ENCODE data around the gene SRSF9. TPM values are rescaled to one million over a fixed set of nuclear protein-coding genes. Genes with fewer than 3 reads are reported as not detected.

Gene SRSF9
- total RNA-seq, 1 experiment from 2014 or later, result 297 TPM

GRCh38 chr12:120479458-120479857, 9.9 kb upstream of the SRSF9 start:
- no peak overlapping the region for H3K4me3 ChIP-seq (replicated peaks in 1 of 2; ENCODE audit: low read depth in 1 of 2, low read length in 2 of 2)

DNA sequence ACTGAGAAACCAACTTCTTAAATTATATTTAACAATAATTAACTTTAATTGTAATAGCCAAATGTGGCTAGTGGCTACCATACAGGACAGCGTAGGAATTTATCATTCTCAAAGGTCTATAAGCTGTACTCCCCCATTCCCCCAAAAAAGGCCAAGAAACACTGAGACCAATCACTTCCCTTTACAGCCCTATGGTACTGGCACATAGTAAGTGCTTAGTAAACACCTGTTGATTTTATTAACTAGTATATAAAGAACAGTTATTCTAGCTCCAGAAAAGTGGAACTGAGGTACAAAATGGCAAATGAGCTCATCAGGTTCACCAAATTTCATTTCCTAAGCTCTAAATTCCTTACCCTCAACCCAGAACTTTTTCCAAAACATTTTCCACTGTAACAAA, 6.1 kb upstream of the SRSF9 start:
- no TSS peak for BruUV-seq (replicated peaks)
- POLR2A ChIA-PET, result interaction anchor here (3.4 kb wide), 1 partner anchor 20 kb away, joined by 18 read pairs; the partner anchor contains the start of gene DYNLL1
- TF ChIP-seq SRF (IDR thresholded peaks at IDR 0.05; ENCODE audit: low read depth) (no peak), RAD21 (IDR thresholded peaks at IDR 0.05; ENCODE audit: low read depth) (no peak), JUND (IDR thresholded peaks at IDR 0.05) (no peak), EZH2 (IDR thresholded peaks at IDR 0.05) (no peak), YY1 (IDR thresholded peaks at IDR 0.05; ENCODE audit: extremely low read depth, insufficient replicate concordance, low read depth, low read length) (no peak), ATF3 (IDR thresholded peaks at IDR 0.05) (no peak), POLR2AphosphoS5 (IDR thresholded peaks at IDR 0.05; ENCODE audit: low read depth, low read length) (no peak), CEBPB (IDR thresholded peaks at IDR 0.05; ENCODE audit: low read depth) (no peak), CTCF (IDR thresholded peaks at IDR 0.05 in 2 of 3, conservative IDR thresholded peaks at IDR 0.05 in 1 of 3; ENCODE audit: borderline replicate concordance in 1 of 3, insufficient read depth in 1 of 3, low read depth in 2 of 3, low read length in 2 of 3) (no peak), FOSL1 (IDR thresholded peaks at IDR 0.05; ENCODE audit: low read depth) (no peak), TCF7L2 (IDR thresholded peaks at IDR 0.05; ENCODE audit: borderline replicate concordance, extremely low read depth, insufficient read depth, insufficient read length) (no peak)
- TF ChIP-seq, protein P1, sequence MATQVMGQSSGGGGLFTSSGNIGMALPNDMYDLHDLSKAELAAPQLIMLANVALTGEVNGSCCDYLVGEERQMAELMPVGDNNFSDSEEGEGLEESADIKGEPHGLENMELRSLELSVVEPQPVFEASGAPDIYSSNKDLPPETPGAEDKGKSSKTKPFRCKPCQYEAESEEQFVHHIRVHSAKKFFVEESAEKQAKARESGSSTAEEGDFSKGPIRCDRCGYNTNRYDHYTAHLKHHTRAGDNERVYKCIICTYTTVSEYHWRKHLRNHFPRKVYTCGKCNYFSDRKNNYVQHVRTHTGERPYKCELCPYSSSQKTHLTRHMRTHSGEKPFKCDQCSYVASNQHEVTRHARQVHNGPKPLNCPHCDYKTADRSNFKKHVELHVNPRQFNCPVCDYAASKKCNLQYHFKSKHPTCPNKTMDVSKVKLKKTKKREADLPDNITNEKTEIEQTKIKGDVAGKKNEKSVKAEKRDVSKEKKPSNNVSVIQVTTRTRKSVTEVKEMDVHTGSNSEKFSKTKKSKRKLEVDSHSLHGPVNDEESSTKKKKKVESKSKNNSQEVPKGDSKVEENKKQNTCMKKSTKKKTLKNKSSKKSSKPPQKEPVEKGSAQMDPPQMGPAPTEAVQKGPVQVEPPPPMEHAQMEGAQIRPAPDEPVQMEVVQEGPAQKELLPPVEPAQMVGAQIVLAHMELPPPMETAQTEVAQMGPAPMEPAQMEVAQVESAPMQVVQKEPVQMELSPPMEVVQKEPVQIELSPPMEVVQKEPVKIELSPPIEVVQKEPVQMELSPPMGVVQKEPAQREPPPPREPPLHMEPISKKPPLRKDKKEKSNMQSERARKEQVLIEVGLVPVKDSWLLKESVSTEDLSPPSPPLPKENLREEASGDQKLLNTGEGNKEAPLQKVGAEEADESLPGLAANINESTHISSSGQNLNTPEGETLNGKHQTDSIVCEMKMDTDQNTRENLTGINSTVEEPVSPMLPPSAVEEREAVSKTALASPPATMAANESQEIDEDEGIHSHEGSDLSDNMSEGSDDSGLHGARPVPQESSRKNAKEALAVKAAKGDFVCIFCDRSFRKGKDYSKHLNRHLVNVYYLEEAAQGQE (IDR thresholded peaks at IDR 0.05; ENCODE audit: low read depth), result no peak

More at GRCh38 chr12:120479458-120479857, 9.9 kb upstream of the SRSF9 start:
- Histone ChIP-seq H3K9me2 (ENCODE audit: insufficient read depth) (no peaks in the 10 kb centered on the region), H2AFZ (ENCODE audit: low read depth, low read length, poor library complexity, severe bottlenecking) (no peak overlapping the region), H3K27me3 (ENCODE audit: insufficient read depth, low read length) (no peaks in the 10 kb centered on the region), H3K9ac (ENCODE audit: low read length) (no peak overlapping the region), H3K27ac (ENCODE audit: low read depth, low read length) (no peak overlapping the region), H3K4me2 (ENCODE audit: low read length) (no peak overlapping the region), H4K20me1 (ENCODE audit: insufficient read depth) (no peaks in the 10 kb centered on the region), H3K36me3 (ENCODE audit: control insufficient read depth in 1 of 2, insufficient read depth in 2 of 2, low read length in 2 of 2) (no peaks in the 10 kb centered on the region), H3K4me1 (ENCODE audit: control insufficient read depth in 1 of 2, insufficient read depth in 2 of 2, low read length in 2 of 2) (peaks cover 10 to 19% of the 10 kb centered on the region in 2 experiments), H3K9me3 (ENCODE audit: control insufficient read depth in 1 of 2, insufficient read depth in 1 of 2, low read depth in 1 of 2, low read length in 2 of 2) (no peaks in the 10 kb centered on the region), H3K79me2 (ENCODE audit: insufficient read depth, low read length) (no peaks in the 10 kb centered on the region)
- no peak for DNase-seq (ENCODE audit: low read depth, low spot score)
- TF ChIP-seq EGR1 (IDR thresholded peaks at IDR 0.05; ENCODE audit: low read depth) (no peak), EZH2 (IDR thresholded peaks at IDR 0.05) (no peak), ZFX (IDR thresholded peaks at IDR 0.05) (no peak), YY1 (IDR thresholded peaks at IDR 0.05; ENCODE audit: extremely low read depth, insufficient replicate concordance, low read depth, low read length) (no peak), TCF7L2 (IDR thresholded peaks at IDR 0.05; ENCODE audit: borderline replicate concordance, extremely low read depth, insufficient read depth, insufficient read length) (no peak), ZNF274 (IDR thresholded peaks at IDR 0.05; ENCODE audit: low read depth, low read length) (no peak), SIN3A (IDR thresholded peaks at IDR 0.05; ENCODE audit: low read depth) (no peak), POLR2A (IDR thresholded peaks at IDR 0.05; ENCODE audit: borderline replicate concordance, extremely low read depth, insufficient read depth, insufficient read length) (no peak)
- POLR2A ChIA-PET, result interaction anchor here (0.8 to 1.2 kb wide), 2 partner anchors 12 to 16 kb away, joined by 3 to 4 read pairs; partner anchors contain the start of gene DYNLL1
- no TSS peak for BruUV-seq (replicated peaks)
- ATAC-seq, result no peak
- CTCF ChIA-PET, result no interaction called here
- intact Hi-C loops (cut with micrococcal nuclease), result no loop called here
- RAD21 ChIA-PET (ENCODE audit: low non-redundant PET in 1 of 2, low total read pairs in 2 of 2, uncharacterized antibody in 2 of 2, unreplicated experiment in 2 of 2), result no interaction called here

More for the DNA sequence above, 6.1 kb upstream of the SRSF9 start:
- ChIA-PET RAD21 (ENCODE audit: low non-redundant PET in 1 of 2, low total read pairs in 2 of 2, uncharacterized antibody in 2 of 2, unreplicated experiment in 2 of 2) (no interaction called here), CTCF (interaction anchor here (1.1 to 1.2 kb wide), 2 partner anchors 9 to 10 kb away, joined by 3 read pairs; no protein-coding TSS in a partner anchor)
- no peaks in the 10 kb centered on the region for H3K9me2 ChIP-seq (ENCODE audit: insufficient read depth)
- peaks cover 12% of the 10 kb centered on the region; the same call in 1 of the 2 replicates for H3K79me2 ChIP-seq (ENCODE audit: insufficient read depth, low read length)
- H3K9me3 ChIP-seq (ENCODE audit: control insufficient read depth in 1 of 2, insufficient read depth in 1 of 2, low read depth in 1 of 2, low read length in 2 of 2), result no peaks in the 10 kb centered on the region
- no peak overlapping the region for H3K27ac ChIP-seq (ENCODE audit: low read depth, low read length)
- DNase-seq (ENCODE audit: low read depth, low spot score) (no peak), ATAC-seq (no peak)
- H3K4me1 ChIP-seq (ENCODE audit: control insufficient read depth in 1 of 2, insufficient read depth in 2 of 2, low read length in 2 of 2), result peaks cover 39 to 57% of the 10 kb centered on the region in 2 experiments
- no peaks in the 10 kb centered on the region for H3K27me3 ChIP-seq (ENCODE audit: insufficient read depth, low read length)
- H3K4me3 ChIP-seq (replicated peaks in 1 of 2; ENCODE audit: low read depth in 1 of 2, low read length in 2 of 2), result no peak overlapping the region
- H3K4me2 ChIP-seq (ENCODE audit: low read length), result no peak overlapping the region; the same call in 1 of the 2 replicates
- intact Hi-C loops (cut with micrococcal nuclease), result no loop called here
- no peak overlapping the region for H2AFZ ChIP-seq (ENCODE audit: low read depth, low read length, poor library complexity, severe bottlenecking)
- H3K9ac ChIP-seq (ENCODE audit: low read length), result no peak overlapping the region
- H4K20me1 ChIP-seq (ENCODE audit: insufficient read depth), result no peaks in the 10 kb centered on the region
- no peaks in the 10 kb centered on the region for H3K36me3 ChIP-seq (ENCODE audit: control insufficient read depth in 1 of 2, insufficient read depth in 2 of 2, low read length in 2 of 2)
